Mesenchymal stem cell (in vitro differentiated cells and primary cell): Measurements from ENCODE around the gene LRWD1. TPM values are rescaled to one million over a fixed set of nuclear protein-coding genes. Genes with fewer than 3 reads are reported as not detected.

Experiments
- DNase-seq: peaks from one replicate; pipeline ENCODE4 v3.0.0-alpha.2; 2013
- H2AFZ ChIP-seq: one replicate; pipeline ENCODE4 v1.6.1; 2013; ENCODE audit warnings: low read depth, mild to moderate bottlenecking, control low read depth, inconsistent platforms, low read length, moderate library complexity
- H2AK5ac ChIP-seq: 2 replicates; pipeline ENCODE4 v1.6.1; 2013; ENCODE audit warnings: low read length, moderate library complexity, mild to moderate bottlenecking, inconsistent platforms; ENCODE audit not compliant: severe bottlenecking
- H2BK120ac ChIP-seq: one replicate; pipeline ENCODE4 v1.6.1; 2013; ENCODE audit warnings: low read depth, mild to moderate bottlenecking, inconsistent platforms, low read length, moderate library complexity
- H2BK12ac ChIP-seq, 2 experiments: one replicate each; pipeline ENCODE4 v1.6.1; 2013; ENCODE audit warnings: inconsistent platforms in 2 of 2, low read length in 2 of 2, mild to moderate bottlenecking in 2 of 2, moderate library complexity in 2 of 2, control low read depth in 1 of 2
- H2BK15ac ChIP-seq: one replicate; pipeline ENCODE4 v1.6.1; 2013; ENCODE audit warnings: mild to moderate bottlenecking, low read depth, inconsistent platforms; ENCODE audit not compliant: poor library complexity, severe bottlenecking
- H2BK5ac ChIP-seq: 2 replicates; pipeline ENCODE4 v1.6.1; 2013; ENCODE audit warnings: low read depth, mild to moderate bottlenecking, low read length, control low read depth, inconsistent platforms; ENCODE audit not compliant: poor library complexity, severe bottlenecking
- H3K14ac ChIP-seq, 2 experiments: one replicate each; pipeline ENCODE4 v1.6.1; 2013; ENCODE audit warnings: inconsistent platforms in 2 of 2, low read length in 2 of 2, control low read depth in 1 of 2, mild to moderate bottlenecking in 1 of 2, moderate library complexity in 1 of 2
- H3K18ac ChIP-seq, 2 experiments: one replicate each; pipeline ENCODE4 v1.6.1; 2013; ENCODE audit warnings: inconsistent platforms in 2 of 2, low read length in 2 of 2, control low read depth in 1 of 2, low read depth in 1 of 2, mild to moderate bottlenecking in 1 of 2
- H3K23ac ChIP-seq, 2 experiments: one replicate each; pipeline ENCODE4 v1.6.1; 2013; ENCODE audit warnings: inconsistent platforms in 2 of 2, low read length in 2 of 2, mild to moderate bottlenecking in 2 of 2, moderate library complexity in 2 of 2, control low read depth in 1 of 2
- H3K27ac ChIP-seq: 2 replicates; pipeline ENCODE4 v1.5.1; 2013; ENCODE audit warnings: mild to moderate bottlenecking, moderate library complexity, low read length, control low read depth, inconsistent platforms; ENCODE audit not compliant: poor library complexity, severe bottlenecking
- H3K27me3 ChIP-seq, 2 experiments: 2 replicates each; pipeline versions ENCODE4 v1.6.1 to v1.7.0; 2013; ENCODE audit warnings: low read length in 2 of 2, mild to moderate bottlenecking in 2 of 2, moderate library complexity in 2 of 2, control low read depth in 1 of 2, inconsistent platforms in 1 of 2; ENCODE audit not compliant: control insufficient read depth in 1 of 2, insufficient read depth in 1 of 2
- H3K36me3 ChIP-seq, 2 experiments: 2 replicates each; pipeline versions ENCODE4 v1.6.1 to v1.7.0; 2013; ENCODE audit warnings: low read length in 2 of 2, control low read depth in 1 of 2, inconsistent platforms in 1 of 2, low read depth in 1 of 2, mild to moderate bottlenecking in 1 of 2; ENCODE audit not compliant: insufficient read depth in 2 of 2, control insufficient read depth in 1 of 2
- H3K4ac ChIP-seq, 2 experiments: one replicate each; pipeline ENCODE4 v1.6.1; 2013; ENCODE audit warnings: inconsistent platforms in 2 of 2, low read length in 2 of 2, mild to moderate bottlenecking in 2 of 2, moderate library complexity in 2 of 2, control low read depth in 1 of 2, low read depth in 1 of 2
- H3K4me1 ChIP-seq: 2 replicates; pipeline ENCODE4 v1.6.1; 2013; ENCODE audit warnings: low read depth, low read length, control low read depth; ENCODE audit not compliant: control insufficient read depth, insufficient read depth
- H3K4me2 ChIP-seq: 2 replicates; pipeline ENCODE4 v1.6.1; 2013; ENCODE audit warnings: low read length, mild to moderate bottlenecking, inconsistent platforms; ENCODE audit not compliant: poor library complexity, severe bottlenecking
- H3K4me3 ChIP-seq, 2 experiments: 2 replicates each; pipeline versions ENCODE4 v1.5.1 to v1.7.0; 2013; ENCODE audit warnings: low read length in 2 of 2, mild to moderate bottlenecking in 2 of 2, control low read depth in 1 of 2, low read depth in 1 of 2; ENCODE audit not compliant: insufficient read depth in 1 of 2
- H3K79me1 ChIP-seq: replicated peaks from 2 replicates; pipeline ENCODE4 v1.6.1; 2013; ENCODE audit warnings: mild to moderate bottlenecking, control low read depth, low read length, inconsistent platforms; ENCODE audit not compliant: poor library complexity, severe bottlenecking
- H3K9ac ChIP-seq: 2 replicates; pipeline ENCODE4 v1.7.0; 2013; ENCODE audit warnings: mild to moderate bottlenecking, low read length, moderate library complexity
- H3K9me3 ChIP-seq: 2 replicates; pipeline ENCODE4 v1.7.0; 2013; ENCODE audit warnings: mild to moderate bottlenecking, low read length; ENCODE audit not compliant: control insufficient read depth
- H4K8ac ChIP-seq: one replicate; pipeline ENCODE4 v1.6.1; 2013; ENCODE audit warnings: inconsistent platforms, mild to moderate bottlenecking, low read length, moderate library complexity
- H4K91ac ChIP-seq: one replicate; pipeline ENCODE4 v1.6.1; 2013; ENCODE audit warnings: mild to moderate bottlenecking, low read length, inconsistent platforms
- WGBS: methylation state at CpG from one replicate; pipeline ENCODE4 v1.1.7; 2013; ENCODE audit warnings: mixed read lengths; 5-methylcytosine and 5-hydroxymethylcytosine counted together
- polyA plus RNA-seq, 2 experiments: library from polyadenylated mRNA; stranded (reverse); fragments of 200-250 nt; gene quantifications; one replicate each; pipeline ENCODE4 v1.2.3, GENCODE V29; 2013

LRWD1 gene
- 6.8 TPM for polyA plus RNA-seq (2013, experiment 1 of 2)
- 7.0 TPM for polyA plus RNA-seq (2013, experiment 2 of 2)

- H3K36me3 ChIP-seq: peaks cover 16 to 45% of the 10 kb centered on the region in 2 experiments
- peak; percentile 91 for DNase-seq
These were observed at the start of gene LRWD1, which contains the start of gene ALKBH4 for GRCh38 chr7:102464577-102465280. TSS of gene LRWD1 (plus strand) at chr7:102464984. CDS start at chr7:102465081, 97 bp downstream. TSS of gene ALKBH4 (minus strand) at chr7:102464863. CDS start at chr7:102464836, 27 bp downstream.

DNA sequence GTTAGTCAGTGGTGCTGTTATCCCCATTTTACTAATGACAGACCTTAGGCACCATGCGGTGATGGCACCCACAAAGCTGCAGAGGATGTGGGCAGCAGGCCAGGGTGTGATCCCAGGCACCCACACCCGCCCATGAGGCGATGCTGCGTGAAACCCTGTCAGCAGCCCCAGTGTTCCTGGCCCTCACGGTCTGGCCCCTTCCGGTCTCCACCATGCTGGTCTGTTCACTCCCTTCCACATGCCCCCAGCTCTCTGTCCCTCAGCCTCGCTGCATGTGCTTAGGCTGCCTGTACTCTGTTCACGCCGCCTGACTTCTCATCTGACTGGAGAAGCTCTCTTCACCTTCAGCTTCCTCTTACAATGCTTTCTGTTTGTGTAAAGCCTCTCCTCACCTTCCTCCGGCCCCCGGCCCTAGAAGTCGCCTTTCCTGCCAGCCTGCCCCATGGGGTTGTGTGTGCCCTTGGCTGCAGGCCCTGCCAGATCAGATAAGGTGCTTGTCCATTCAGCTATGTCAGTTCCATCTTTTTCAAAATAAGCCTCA lies 49.0 kb upstream of the LRWD1 start:
- Histone ChIP-seq H3K18ac (no peak overlapping the region), H3K4me2 (no peak overlapping the region), H2BK15ac (no peak overlapping the region), H3K23ac (no peak overlapping the region), H2AK5ac (no peak overlapping the region), H2BK5ac (no peak overlapping the region), H3K14ac (no peak overlapping the region), H3K4me3 (no peak overlapping the region), H3K9ac (no peak overlapping the region), H3K27ac (no peak overlapping the region), H3K36me3 (peaks cover 62 to 85% of the 10 kb centered on the region in 2 experiments), H3K27me3 (no peaks in the 10 kb centered on the region), H3K4ac (no peak overlapping the region), H4K91ac (no peak overlapping the region), H3K4me1 (no peaks in the 10 kb centered on the region), H3K79me1 (peaks cover 37% of the 10 kb centered on the region), H4K8ac (no peak overlapping the region), H2BK12ac (no peak overlapping the region), H2BK120ac (no peak overlapping the region), H2AFZ (no peak overlapping the region), H3K9me3 (no peaks in the 10 kb centered on the region)
- 95% methylated on average over 12 of the region's 12 CpGs for WGBS
- no peak for DNase-seq

More at GRCh38 chr7:102464577-102465280, at the start of gene LRWD1, which contains the start of gene ALKBH4:
- Histone ChIP-seq H3K79me1 (peaks cover 52% of the 10 kb centered on the region), H3K27ac (peak within 1 kb of the TSS; percentile 39), H2BK12ac (peak within 1 kb of the TSS; percentile 61 to 83), H3K9me3 (no peaks in the 10 kb centered on the region), H3K4ac (peak within 1 kb of the TSS; percentile 95 to 96), H4K91ac (peak within 1 kb of the TSS; percentile 95), H2AFZ (peak within 1 kb of the TSS; percentile 99), H3K4me3 (peak within 1 kb of the TSS; percentile 99 to 100), H2BK5ac (peak within 1 kb of the TSS; percentile 24), H3K4me2 (peak within 1 kb of the TSS; percentile 87), H3K18ac (peak within 1 kb of the TSS; percentile 96 to 99), H3K23ac (peak within 1 kb of the TSS in 1 of 2 experiments; percentile 98), H2AK5ac (peak within 1 kb of the TSS; percentile 71), H4K8ac (peak within 1 kb of the TSS; percentile 99), H3K27me3 (no peaks in the 10 kb centered on the region), H3K14ac (peak within 1 kb of the TSS in 1 of 2 experiments; percentile 97), H2BK120ac (peak within 1 kb of the TSS; percentile 44), H3K4me1 (peaks cover 25% of the 10 kb centered on the region), H3K9ac (peak within 1 kb of the TSS; percentile 99), H2BK15ac (peak within 1 kb of the TSS; percentile 74)
- WGBS: under 1% methylated on average over 71 of the region's 81 CpGs

DNA sequence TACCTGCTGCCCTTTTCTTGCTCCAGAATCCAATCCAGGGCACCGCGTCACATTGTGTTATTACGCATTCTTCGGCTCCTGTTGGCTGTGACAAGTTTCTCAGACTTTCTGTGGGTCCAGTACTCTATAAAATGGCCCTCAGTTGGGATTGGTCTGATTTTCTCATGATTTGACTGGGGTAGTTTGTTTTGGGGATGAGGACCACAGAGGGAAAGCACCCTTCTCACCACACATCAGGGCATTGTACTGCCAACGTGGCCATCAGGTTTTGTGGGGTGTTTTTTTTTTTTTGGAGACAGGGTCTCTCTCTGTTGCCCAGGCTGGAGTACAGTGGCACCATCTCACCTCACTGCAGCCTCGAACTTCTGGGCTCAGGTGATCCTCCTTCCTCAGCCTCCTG lies 48.4 kb upstream of the LRWD1 start:
- Histone ChIP-seq H4K8ac (no peak overlapping the region), H3K9ac (no peak overlapping the region), H3K18ac (no peak overlapping the region), H2BK12ac (no peak overlapping the region), H2BK15ac (no peak overlapping the region), H3K27ac (no peak overlapping the region), H3K9me3 (no peaks in the 10 kb centered on the region), H3K4me2 (no peak overlapping the region), H2BK5ac (no peak overlapping the region), H4K91ac (no peak overlapping the region), H3K23ac (no peak overlapping the region), H3K4ac (no peak overlapping the region), H3K79me1 (peaks cover 36% of the 10 kb centered on the region), H2AK5ac (no peak overlapping the region), H3K36me3 (peaks cover 61 to 85% of the 10 kb centered on the region in 2 experiments), H3K4me3 (no peak overlapping the region), H2BK120ac (no peak overlapping the region), H3K14ac (no peak overlapping the region), H3K4me1 (no peaks in the 10 kb centered on the region), H2AFZ (no peak overlapping the region), H3K27me3 (no peaks in the 10 kb centered on the region)
- 99% methylated on average over 5 of the region's 6 CpGs for WGBS
- no peak for DNase-seq

DNA sequence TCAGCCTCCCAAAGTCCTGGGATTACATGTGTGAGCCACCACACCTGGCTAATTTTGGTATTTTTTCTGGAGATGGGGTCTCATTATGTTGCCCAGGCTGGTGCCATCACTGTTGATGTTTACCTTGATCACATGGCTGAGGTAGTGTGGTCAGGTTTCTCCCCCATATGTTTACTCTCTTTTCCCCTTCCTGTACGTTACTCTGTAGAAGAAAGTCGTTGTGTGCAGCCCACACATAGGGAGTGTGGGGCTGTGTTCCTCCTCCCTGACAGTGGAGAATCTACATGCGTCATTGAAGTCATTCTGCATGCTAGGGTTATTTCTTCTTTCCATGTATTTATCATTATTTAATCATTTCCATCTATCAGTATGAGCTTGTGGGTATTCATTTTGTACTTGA lies 47.7 kb upstream of the LRWD1 start:
- H2BK12ac ChIP-seq: no peak overlapping the region
- H3K27ac ChIP-seq: no peak overlapping the region
- H3K27me3 ChIP-seq: no peaks in the 10 kb centered on the region
- no peak for DNase-seq
- H3K9ac ChIP-seq: no peak overlapping the region
- no peak overlapping the region for H3K4me3 ChIP-seq
- no peak overlapping the region for H4K8ac ChIP-seq
- no peak overlapping the region for H2AFZ ChIP-seq
- H3K23ac ChIP-seq: no peak overlapping the region
- H3K79me1 ChIP-seq: peaks cover 33% of the 10 kb centered on the region
- no peak overlapping the region for H4K91ac ChIP-seq
- H3K4ac ChIP-seq: no peak overlapping the region
- no peak overlapping the region for H2BK5ac ChIP-seq
- WGBS: 100% methylated on average over 2 of the region's 3 CpGs
- H3K18ac ChIP-seq: no peak overlapping the region
- H2BK15ac ChIP-seq: no peak overlapping the region
- no peaks in the 10 kb centered on the region for H3K9me3 ChIP-seq
- H3K14ac ChIP-seq: no peak overlapping the region
- H3K36me3 ChIP-seq: peaks cover 57 to 84% of the 10 kb centered on the region in 2 experiments
- no peak overlapping the region for H2AK5ac ChIP-seq
- H3K4me1 ChIP-seq: no peaks in the 10 kb centered on the region
- no peak overlapping the region for H3K4me2 ChIP-seq
- H2BK120ac ChIP-seq: no peak overlapping the region
